Embryonic facial prominence (tissue), 1 donor: Measurements from ENCODE around the gene SERTAD4.

ENCODE experiments used
- DNase-seq: peaks from one replicate; pipeline ENCODE4 v3.0.0-alpha.2; 2016; ENCODE audit errors: extremely low spot score

Gene SERTAD4

DNA sequence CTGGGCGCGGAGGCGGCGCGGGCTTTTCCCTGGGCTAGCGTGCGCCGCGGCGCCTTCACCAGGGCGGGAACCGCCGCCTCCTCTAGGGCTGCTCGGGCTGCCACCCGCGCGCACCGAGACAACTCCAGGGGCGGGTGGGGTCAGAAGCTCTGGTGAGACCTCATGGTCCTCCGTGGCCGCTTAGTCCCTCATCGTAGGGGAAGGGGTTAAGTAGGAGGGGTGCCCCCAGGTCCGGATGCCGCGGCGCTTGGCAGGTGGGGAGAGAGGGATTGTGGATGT is 559 bp downstream of the SERTAD4 start:
- DNase-seq, result no peak

- DNase-seq, result no peak
These were observed 1.1 kb downstream of the SERTAD4 start for GRCh38 chr1:210233495-210234328.

GRCh38 chr1:210234329-210234757 is 1.7 kb downstream of the SERTAD4 start:
- DNase-seq, result no peak

GRCh38 chr1:210235363-210236053 is 2.9 kb downstream of the SERTAD4 start:
- DNase-seq, result no peak

GRCh38 chr1:210236386-210236839 is 3.8 kb downstream of the SERTAD4 start:
- DNase-seq, result no peak

- DNase-seq, result peak; percentile 78
These were observed 4.3 kb downstream of the SERTAD4 start for GRCh38 chr1:210236840-210237409.

- DNase-seq, result no peak
These were observed 4.9 kb downstream of the SERTAD4 start for GRCh38 chr1:210237479-210237878.

GRCh38 chr1:210237981-210238380 is 5.4 kb downstream of the SERTAD4 start:
- no peak for DNase-seq

DNA sequence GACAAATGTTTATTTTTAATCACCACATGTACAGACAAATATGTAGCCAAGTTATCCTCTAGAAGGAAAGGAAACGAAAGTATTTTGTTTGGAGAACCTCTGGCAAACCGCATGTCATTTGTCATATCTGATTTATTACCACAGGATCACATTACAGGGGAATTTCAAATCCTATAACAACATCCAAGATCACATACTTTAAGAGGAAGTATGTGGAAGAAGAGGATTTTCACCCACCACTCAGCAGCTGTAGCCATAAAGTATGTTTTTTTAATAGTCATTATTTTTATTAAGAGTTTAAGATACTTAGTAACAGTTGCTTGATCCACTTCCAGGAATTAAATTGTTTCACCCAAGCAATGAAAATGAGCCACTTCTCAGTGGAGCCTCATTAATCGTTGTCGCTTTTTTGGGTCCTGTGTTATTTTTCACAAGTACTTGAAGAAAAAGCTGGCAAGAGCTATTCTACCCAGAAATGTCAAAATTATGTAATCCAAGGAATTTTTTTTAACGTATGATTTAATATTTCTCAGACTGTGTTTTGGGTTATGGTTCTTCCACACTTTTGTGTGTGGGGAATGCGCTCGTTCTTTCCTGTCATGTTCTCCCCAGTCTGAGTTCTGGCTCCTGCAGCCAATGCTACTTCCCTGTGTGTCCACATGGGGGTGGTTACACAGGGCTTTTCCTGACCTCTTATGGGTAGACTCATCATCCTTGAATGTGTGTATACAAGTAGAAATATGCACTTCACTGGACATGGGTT is 6.9 kb downstream of the SERTAD4 start:
- no peak for DNase-seq

GRCh38 chr1:210241121-210241520 is 8.5 kb downstream of the SERTAD4 start:
- no peak for DNase-seq

DNA sequence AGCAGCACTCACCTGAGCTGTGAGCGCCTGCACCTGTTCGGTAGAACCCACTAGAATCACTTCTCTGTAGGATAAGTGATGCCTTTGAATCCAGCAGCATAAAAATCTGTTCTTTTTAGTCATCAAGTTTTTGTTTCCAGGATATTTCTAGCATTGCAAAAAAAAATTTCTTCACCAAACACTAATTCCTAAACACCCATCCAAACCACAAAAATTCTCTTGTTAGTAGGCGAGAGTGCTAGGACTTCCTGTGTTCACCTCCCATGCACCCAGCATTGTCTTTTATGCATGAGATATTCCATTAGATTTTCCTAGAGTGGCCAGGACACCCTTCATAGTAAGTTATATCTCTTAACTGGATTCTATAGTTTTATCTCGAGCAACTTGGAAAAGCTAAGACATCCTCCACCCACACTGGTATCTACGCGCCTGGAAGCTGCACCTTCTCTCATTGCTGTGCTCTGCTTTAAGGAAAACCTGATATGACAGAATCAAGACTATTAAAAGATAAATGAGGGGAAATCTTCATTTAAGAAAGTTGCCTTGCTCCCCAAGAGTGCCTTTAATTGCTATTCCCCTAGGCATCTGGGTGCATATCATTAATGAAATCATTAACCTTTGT is 12.3 kb downstream of the SERTAD4 start:
- no peak for DNase-seq

GRCh38 chr1:210246447-210246846 is 13.9 kb downstream of the SERTAD4 start:
- no peak for DNase-seq

GRCh38 chr1:210248341-210248740 is 15.7 kb downstream of the SERTAD4 start:
- DNase-seq, result no peak

DNA sequence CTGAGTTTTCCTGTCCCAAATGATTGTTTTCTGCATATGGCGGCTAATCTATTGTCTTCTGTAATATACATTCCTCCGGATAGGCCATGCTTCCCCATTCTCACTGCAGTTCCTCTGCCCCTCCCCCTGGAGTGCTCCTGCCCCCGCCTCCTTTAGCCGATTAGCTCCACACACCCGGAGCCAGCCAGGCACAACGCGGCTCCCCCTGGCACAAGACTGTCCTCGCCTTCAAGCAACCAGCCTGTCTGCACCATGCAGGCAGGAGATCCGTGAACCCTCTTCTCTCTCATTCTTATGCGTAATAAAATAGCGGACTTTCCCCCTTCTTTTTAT is 18.0 kb downstream of the SERTAD4 start:
- DNase-seq, result no peak

- peak; percentile 47 for DNase-seq
These were observed 18.5 kb downstream of the SERTAD4 start for GRCh38 chr1:210250998-210251679.

DNA sequence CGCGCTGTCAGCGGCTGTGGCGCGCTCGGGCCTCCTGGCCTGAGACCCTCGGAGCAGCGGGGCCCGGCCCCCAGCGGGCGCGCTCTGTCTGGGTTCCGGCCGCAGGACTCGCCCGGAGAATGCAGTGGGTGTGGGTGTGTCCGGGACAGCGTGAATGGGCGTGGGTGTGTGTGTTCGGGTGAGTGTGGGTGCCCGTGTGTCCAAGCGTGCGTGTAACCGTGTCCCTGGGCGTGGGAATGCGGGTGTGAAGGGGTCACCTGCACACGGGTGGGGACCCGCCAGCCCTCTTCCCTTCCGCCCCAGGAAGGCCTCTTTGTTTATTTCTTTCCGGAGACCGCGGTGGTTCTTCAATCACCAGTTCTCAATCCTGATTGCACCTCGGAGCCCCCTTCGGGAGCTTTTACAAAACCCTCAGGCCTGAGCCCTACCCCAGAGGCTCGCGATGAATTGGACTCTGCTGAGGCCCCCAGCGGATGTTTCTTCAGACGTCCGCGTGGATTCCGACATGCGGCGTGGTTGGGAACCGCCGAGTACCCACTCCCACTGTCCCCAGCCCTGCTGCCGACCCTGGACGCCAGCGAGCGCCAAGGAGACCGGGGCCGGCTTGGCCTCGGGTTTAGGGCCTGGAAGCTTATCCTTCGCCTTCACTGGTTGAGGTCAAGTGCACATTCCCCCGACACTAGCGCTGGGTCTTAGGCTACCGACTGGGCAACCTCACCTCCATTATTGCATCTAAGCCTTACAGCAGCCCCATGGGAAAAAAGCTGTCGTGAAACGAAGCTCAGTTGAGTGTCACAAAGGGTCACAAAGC is 19.3 kb downstream of the SERTAD4 start:
- DNase-seq, result no peak

GRCh38 chr1:210252621-210253051 is 20.0 kb downstream of the SERTAD4 start:
- DNase-seq, result no peak

DNA sequence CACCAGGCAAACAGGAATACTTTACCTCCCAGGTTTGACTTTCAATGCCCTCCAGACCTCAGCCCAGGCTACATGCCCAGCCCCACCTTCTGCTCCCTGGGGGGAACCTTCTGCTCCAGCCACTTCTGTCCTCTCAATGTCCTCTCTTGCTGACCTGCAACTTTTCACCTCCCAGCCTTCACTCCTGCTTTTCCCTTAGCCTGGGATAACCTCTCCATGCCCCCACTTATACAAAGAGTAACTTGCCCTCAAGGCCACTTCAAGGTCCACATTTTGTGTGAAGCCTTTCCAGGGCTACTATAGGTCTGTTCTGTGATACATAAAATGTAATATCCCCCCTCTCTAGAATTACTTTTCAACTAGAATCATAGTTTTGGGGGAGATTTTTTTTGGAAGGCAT is 21.7 kb downstream of the SERTAD4 start:
- no peak for DNase-seq

GRCh38 chr1:210257698-210258529 is 25.3 kb downstream of the SERTAD4 start:
- no peak for DNase-seq
